Erythroblast (primary cell): Measurements from ENCODE around the gene GUCA2A.

Experiments used
- GATA1 ChIP-seq: IDR thresholded peaks from 2 replicates; pipeline ENCODE4 v1.6.1; 2011; ENCODE audit warnings: low read depth, mild to moderate bottlenecking, control low read depth, low read length, moderate library complexity
- POLR2A ChIP-seq: IDR thresholded peaks from 2 replicates; pipeline ENCODE4 v1.6.1; 2011; ENCODE audit warnings: mild to moderate bottlenecking, low read length

- TF ChIP-seq POLR2A (no peak), GATA1 (no peak)
Observed at GRCh38 chr1:42152119-42152518, 12.4 kb downstream of the GUCA2A start.
